Neuron (in vitro differentiated cells): ENCODE results near the gene HUWE1.
"Not testable (repeated sequence)": the region's sequence is repeated elsewhere in the genome, so short reads cannot be mapped to it uniquely, and the experiment has no call there.

ENCODE experiments used
- H2AFZ ChIP-seq: one replicate; pipeline ENCODE4 v1.6.1; 2013; ENCODE audit warnings: low read depth, mild to moderate bottlenecking, inconsistent platforms, low read length, moderate library complexity
- H3K27me3 ChIP-seq: one replicate; pipeline ENCODE4 v1.6.1; 2013; ENCODE audit warnings: low read length; ENCODE audit not compliant: insufficient read depth
- H3K36me3 ChIP-seq: one replicate; pipeline ENCODE4 v1.6.1; 2013; ENCODE audit warnings: low read length; ENCODE audit not compliant: insufficient read depth
- H3K4me1 ChIP-seq: one replicate; pipeline ENCODE4 v1.6.1; 2013; ENCODE audit warnings: low read length; ENCODE audit not compliant: insufficient read depth
- H3K4me3 ChIP-seq: 2 replicates; pipeline ENCODE4 v1.5.1; 2013; ENCODE audit warnings: mild to moderate bottlenecking, low read length, moderate library complexity
- H3K9me3 ChIP-seq: one replicate; pipeline ENCODE4 v1.6.1; 2013; ENCODE audit warnings: low read length

HUWE1 gene

DNA sequence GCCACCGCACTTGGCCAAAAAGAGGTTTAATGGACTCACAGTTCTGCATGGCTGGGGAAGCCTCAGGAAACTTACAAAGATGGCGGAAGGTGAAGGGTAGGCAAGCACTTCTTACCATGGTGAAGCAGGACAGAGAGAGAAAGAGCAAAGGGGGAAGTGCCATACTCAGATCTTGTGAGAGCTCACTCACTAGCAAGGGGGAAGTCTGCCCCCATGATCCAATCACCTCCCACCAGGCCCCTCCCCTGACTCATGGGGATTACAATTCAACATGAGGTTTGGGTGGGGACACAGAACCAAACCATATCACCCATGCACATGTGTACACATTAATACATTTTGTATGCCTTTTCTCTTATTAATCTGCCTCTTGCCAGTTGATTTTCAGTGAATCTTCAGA is 175.2 kb downstream of the HUWE1 start:
- Histone ChIP-seq H3K9me3 (no peaks in the 10 kb centered on the region), H3K27me3 (no peaks in the 10 kb centered on the region), H3K4me1 (no peaks in the 10 kb centered on the region), H2AFZ (no peak overlapping the region), H3K36me3 (no peaks in the 10 kb centered on the region), H3K4me3 (no peak overlapping the region)

- H3K4me1 ChIP-seq, H3K9me3 ChIP-seq, H3K4me3 ChIP-seq, H2AFZ ChIP-seq, H3K27me3 ChIP-seq, H3K36me3 ChIP-seq: not testable (repeated sequence)
These were observed 182.5 kb downstream of the HUWE1 start for GRCh38 chrX:53504035-53504434.

GRCh38 chrX:53494436-53494835 is 192.1 kb downstream of the HUWE1 start:
- H3K4me3 ChIP-seq, result no peak overlapping the region
- H3K27me3 ChIP-seq, result no peaks in the 10 kb centered on the region
- H3K9me3 ChIP-seq, result no peaks in the 10 kb centered on the region
- H3K4me1 ChIP-seq, result peaks cover 3% of the 10 kb centered on the region
- no peak overlapping the region for H2AFZ ChIP-seq
- H3K36me3 ChIP-seq, result no peaks in the 10 kb centered on the region

DNA sequence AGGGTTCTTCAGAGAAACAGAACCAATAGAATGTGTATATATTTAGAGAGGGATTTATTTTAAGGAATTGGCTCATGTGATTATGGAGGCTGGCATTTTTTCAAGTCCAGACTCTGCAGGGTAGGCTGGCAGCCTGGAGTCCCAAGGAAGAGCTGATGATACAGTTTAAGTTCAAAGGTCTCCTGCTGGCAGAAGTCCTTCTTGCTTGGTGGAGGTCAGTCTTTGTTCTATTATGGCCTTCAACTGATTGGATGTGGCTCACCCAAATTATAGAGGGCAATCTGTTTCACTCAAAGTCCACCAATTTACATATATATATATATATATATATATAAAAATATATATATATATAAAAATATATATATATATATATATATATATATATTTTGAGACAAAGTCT is 200.2 kb downstream of the HUWE1 start:
- Histone ChIP-seq H3K4me1 (no peaks in the 10 kb centered on the region), H3K4me3 (no peak overlapping the region), H3K9me3 (no peaks in the 10 kb centered on the region)

GRCh38 chrX:53483838-53484405 is 202.6 kb downstream of the HUWE1 start:
- Histone ChIP-seq H3K4me1 (no peaks in the 10 kb centered on the region), H2AFZ (no peak overlapping the region)

More for the DNA sequence above, 200.2 kb downstream of the HUWE1 start:
- H2AFZ ChIP-seq, result no peak overlapping the region
- no peaks in the 10 kb centered on the region for H3K36me3 ChIP-seq
- H3K27me3 ChIP-seq, result peaks cover 5% of the 10 kb centered on the region

GRCh38 chrX:53483416-53483815 is 203.1 kb downstream of the HUWE1 start:
- H3K4me3 ChIP-seq, result no peak overlapping the region
- H3K4me1 ChIP-seq, result no peaks in the 10 kb centered on the region
- H3K27me3 ChIP-seq, result peaks cover 5% of the 10 kb centered on the region
- no peaks in the 10 kb centered on the region for H3K36me3 ChIP-seq
- no peaks in the 10 kb centered on the region for H3K9me3 ChIP-seq
- no peak overlapping the region for H2AFZ ChIP-seq

More at GRCh38 chrX:53483838-53484405, 202.6 kb downstream of the HUWE1 start:
- Histone ChIP-seq H3K4me3 (no peak overlapping the region), H3K36me3 (no peaks in the 10 kb centered on the region), H3K27me3 (peaks cover 5% of the 10 kb centered on the region), H3K9me3 (no peaks in the 10 kb centered on the region)
